ENCODE data around the gene EFHC1. TPM values are rescaled to one million over a fixed set of nuclear protein-coding genes. Genes with fewer than 3 reads are reported as not detected.
A peak's percentile ranks its signal among the peaks of the same experiment; 100 is the strongest.

EFHC1 gene
- total and polyA plus RNA-seq, 10 donors, result 9.3 to 40.3 (median 16.8) TPM

DNA sequence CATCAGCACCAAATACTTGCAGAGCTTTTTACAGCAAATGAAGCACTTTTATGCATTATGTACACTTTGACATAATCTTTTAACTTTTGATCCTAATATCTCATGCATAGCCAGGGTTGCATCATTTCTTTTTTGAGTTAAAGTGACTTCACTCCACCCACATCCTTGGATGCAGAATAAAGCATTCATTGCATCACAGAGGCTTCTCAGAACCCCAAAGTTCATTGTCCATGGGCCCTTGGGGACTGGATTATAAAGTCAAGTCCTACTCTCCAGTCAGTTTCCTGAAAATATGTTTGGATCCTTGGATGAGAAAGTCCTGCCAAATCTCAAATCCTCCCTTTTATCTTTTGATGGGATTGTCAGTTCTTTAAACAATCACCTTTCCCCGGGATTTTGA, 10.6 kb upstream of the EFHC1 start:
- Histone ChIP-seq H3K4me1 (no peaks in the 10 kb centered on the region), H3K9me3 (no peaks in the 10 kb centered on the region), H3K36me3 (peaks cover 0 to 11% (median 3%) of the 10 kb centered on the region in 6 donors), H3K4me3 (no peak overlapping the region), H3K27me3 (replicated peaks in 1 of 7) (no peaks in the 10 kb centered on the region), H3K27ac (peak overlapping the region in 2 of 8 donors; percentile 32 to 47)
- intact Hi-C loops (cut with DNase I; ENCODE audit: low total_unique reads), result loop anchor here (5.0 kb wide), 1 partner anchor 122 kb away; no protein-coding TSS in a partner anchor
- WGBS, 5 donors, result 67 to 91% (median 78%) methylated on average over 1 of the region's 1 CpG
- no peak for DNase-seq
- TF ChIP-seq, protein P1, sequence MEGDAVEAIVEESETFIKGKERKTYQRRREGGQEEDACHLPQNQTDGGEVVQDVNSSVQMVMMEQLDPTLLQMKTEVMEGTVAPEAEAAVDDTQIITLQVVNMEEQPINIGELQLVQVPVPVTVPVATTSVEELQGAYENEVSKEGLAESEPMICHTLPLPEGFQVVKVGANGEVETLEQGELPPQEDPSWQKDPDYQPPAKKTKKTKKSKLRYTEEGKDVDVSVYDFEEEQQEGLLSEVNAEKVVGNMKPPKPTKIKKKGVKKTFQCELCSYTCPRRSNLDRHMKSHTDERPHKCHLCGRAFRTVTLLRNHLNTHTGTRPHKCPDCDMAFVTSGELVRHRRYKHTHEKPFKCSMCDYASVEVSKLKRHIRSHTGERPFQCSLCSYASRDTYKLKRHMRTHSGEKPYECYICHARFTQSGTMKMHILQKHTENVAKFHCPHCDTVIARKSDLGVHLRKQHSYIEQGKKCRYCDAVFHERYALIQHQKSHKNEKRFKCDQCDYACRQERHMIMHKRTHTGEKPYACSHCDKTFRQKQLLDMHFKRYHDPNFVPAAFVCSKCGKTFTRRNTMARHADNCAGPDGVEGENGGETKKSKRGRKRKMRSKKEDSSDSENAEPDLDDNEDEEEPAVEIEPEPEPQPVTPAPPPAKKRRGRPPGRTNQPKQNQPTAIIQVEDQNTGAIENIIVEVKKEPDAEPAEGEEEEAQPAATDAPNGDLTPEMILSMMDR (IDR thresholded peaks at IDR 0.05 in 8 of 11, conservative IDR thresholded peaks at IDR 0.05 in 3 of 11), result no peak
- no peak for TF ChIP-seq POLR2A (IDR thresholded peaks at IDR 0.05)
- no peak for TF ChIP-seq POLR2AphosphoS5 (IDR thresholded peaks at IDR 0.05)

- no peak for TF ChIP-seq POLR2AphosphoS5 (IDR thresholded peaks at IDR 0.05)
- TF ChIP-seq POLR2A (IDR thresholded peaks at IDR 0.05), result no peak
- TF ChIP-seq, protein P1 (IDR thresholded peaks at IDR 0.05 in 8 of 11, conservative IDR thresholded peaks at IDR 0.05 in 3 of 11), result no peak
- H3K27ac ChIP-seq, result peak overlapping the region in 3 of 8 donors; percentile 33 to 53 (median 41)
- intact Hi-C loops (cut with DNase I; ENCODE audit: low total_unique reads), result no loop called here
- no peak overlapping the region for H3K4me3 ChIP-seq
- no peaks in the 10 kb centered on the region for H3K36me3 ChIP-seq
- no peaks in the 10 kb centered on the region for H3K27me3 ChIP-seq (replicated peaks in 1 of 7)
- no peak for DNase-seq
- no peaks in the 10 kb centered on the region for H3K9me3 ChIP-seq
- H3K4me1 ChIP-seq, result peaks cover 0 to 12% (median 7%) of the 10 kb centered on the region in 6 donors
Observed at GRCh38 chr6:52410979-52411378, 9.2 kb upstream of the EFHC1 start.

- no peak for DNase-seq
- intact Hi-C loops (cut with DNase I; ENCODE audit: low total_unique reads), result no loop called here
- no peaks in the 10 kb centered on the region for H3K36me3 ChIP-seq
- peaks cover 0 to 21% (median 16%) of the 10 kb centered on the region in 6 donors for H3K4me1 ChIP-seq
- no peaks in the 10 kb centered on the region for H3K9me3 ChIP-seq
- H3K27me3 ChIP-seq (replicated peaks in 1 of 7), result no peaks in the 10 kb centered on the region
- 90 to 96% (median 92%) methylated on average over 4 of the region's 4 CpGs for WGBS, 5 donors
- peak overlapping the region in 1 of 8 donors; percentile 53 for H3K27ac ChIP-seq
- no peak overlapping the region for H3K4me3 ChIP-seq
- TF ChIP-seq POLR2AphosphoS5 (IDR thresholded peaks at IDR 0.05), result no peak
- TF ChIP-seq POLR2A (IDR thresholded peaks at IDR 0.05), result no peak
- TF ChIP-seq, protein P1 (IDR thresholded peaks at IDR 0.05 in 8 of 11, conservative IDR thresholded peaks at IDR 0.05 in 3 of 11), result no peak
Observed at GRCh38 chr6:52411911-52412310, 8.2 kb upstream of the EFHC1 start.

- Histone ChIP-seq H3K4me3 (no peak overlapping the region), H3K4me1 (peaks cover 5 to 37% (median 26%) of the 10 kb centered on the region in 6 donors), H3K27me3 (replicated peaks in 1 of 7) (no peaks in the 10 kb centered on the region), H3K36me3 (no peaks in the 10 kb centered on the region), H3K27ac (no peak overlapping the region), H3K9me3 (no peaks in the 10 kb centered on the region)
- intact Hi-C loops (cut with DNase I; ENCODE audit: low total_unique reads), result no loop called here
- TF ChIP-seq POLR2AphosphoS5 (IDR thresholded peaks at IDR 0.05), result no peak
- no peak for DNase-seq
- WGBS, 5 donors, result 67 to 84% (median 77%) methylated on average over 1 of the region's 1 CpG
Observed at GRCh38 chr6:52415333-52415732, 4.8 kb upstream of the EFHC1 start.
